Right lobe of liver (tissue), 6 donors: Measurements from ENCODE around the gene PCNX4. TPM values are rescaled to one million over a fixed set of nuclear protein-coding genes. Genes with fewer than 3 reads are reported as not detected.
"Not testable (repeated sequence)": the region's sequence is repeated elsewhere in the genome, so short reads cannot be mapped to it uniquely, and the experiment has no call there.

Experiments used
- ATAC-seq, 4 donors: fragments of 200-7000 bp; cut with Tn5 transposase; one replicate each; pipeline ENCODE4 v1.9.1; 2020; ENCODE audit warnings: mild to moderate bottlenecking in 4 of 4, moderate library complexity in 4 of 4
- DNase-seq, 3 donors: peaks; one replicate each; pipeline ENCODE4 v3.0.0-alpha.2; 2020
- H3K27ac ChIP-seq, 3 donors: fragments of 200-600 bp; one replicate each; pipeline ENCODE4 v1.8.0; 2022
- H3K27me3 ChIP-seq, 2 donors: fragments of 200-600 bp; one replicate each; pipeline ENCODE4 v1.8.0; 2022
- H3K36me3 ChIP-seq, 4 donors: fragments of 200-600 bp; sonication (generic) in 1 of 4; one replicate each; pipeline versions ENCODE4 v1.5.1 to v1.8.0; 2017 to 2022; ENCODE audit warnings: control low read depth in 1 of 4
- H3K4me1 ChIP-seq, 4 donors: fragments of 200-600 bp; sonication (generic) in 1 of 4; one replicate each; pipeline versions ENCODE4 v1.5.1 to v1.8.0; 2017 to 2022; ENCODE audit warnings: control low read depth in 1 of 4
- H3K4me3 ChIP-seq, 3 donors: fragments of 200-600 bp; one replicate each; pipeline ENCODE4 v1.8.0; 2022
- H3K9me3 ChIP-seq, 4 donors: fragments of 200-600 bp; sonication (generic) in 1 of 4; one replicate each; pipeline versions ENCODE4 v1.5.1 to v1.8.0; 2017 to 2022; ENCODE audit warnings: control low read depth in 1 of 4
- POLR2A ChIP-seq: fragments of 450-650 bp; IDR thresholded peaks from one replicate; pipeline ENCODE4 v1.6.1; 2017; ENCODE audit warnings: antibody characterized with exemption, mild to moderate bottlenecking
- WGBS: methylation state at CpG from one replicate; pipeline ENCODE4 v1.1.6; 2018; ENCODE audit warnings: low coverage, low lambda C conversion rate; ENCODE audit not compliant: insufficient coverage; ENCODE audit errors: missing lambda C conversion rate; 5-methylcytosine and 5-hydroxymethylcytosine counted together
- intact Hi-C, 2 donors: fragments of 100-400 bp; cut with DNase I; formaldehyde crosslinking; loops; one replicate each; pipeline versions ENCODE4 v1.11.2 to v1.14.1; 2022
- total RNA-seq, 6 experiments: library from RNA; depleted of rRNA in 2 of 6; stranded (reverse); fragments of >200 nt in 2 of 6; fragmentation: NEBNext Ultra II Directional in 3 of 6; extraction: Animal tissue kit (Norgen Biotek cat#: 25700) in 3 of 6; gene quantifications; one replicate each; pipeline versions ENCODE4 v1.1.0 to v1.2.4, GENCODE V29; 2016 to 2023
- TF ChIP-seq, protein P1 (sequence below), 4 donors: fragments of 200-600 bp in 3 of 4; fragments of 450-650 bp in 1 of 4; IDR thresholded peaks; one replicate each; pipeline versions ENCODE4 v1.5.1 to v1.8.0; 2016 to 2022; ENCODE audit warnings: antibody characterized with exemption in 4 of 4, mild to moderate bottlenecking in 2 of 4
- donor health status: DM: no; HTN: yes; CAD: no.
- donor health status: DM: no; HTN: no; CAD: no.
- donor health status: DM: no; HTN: no; CAD: no.
- donor health status: DM: no; HTN: yes; CAD: no.
- donor health status: DM: no; HTN: yes; CAD: no.

PCNX4 gene
- total RNA-seq, 6 experiments from 2014 or later, result 14.2 to 36.4 (median 17.8) TPM

DNA sequence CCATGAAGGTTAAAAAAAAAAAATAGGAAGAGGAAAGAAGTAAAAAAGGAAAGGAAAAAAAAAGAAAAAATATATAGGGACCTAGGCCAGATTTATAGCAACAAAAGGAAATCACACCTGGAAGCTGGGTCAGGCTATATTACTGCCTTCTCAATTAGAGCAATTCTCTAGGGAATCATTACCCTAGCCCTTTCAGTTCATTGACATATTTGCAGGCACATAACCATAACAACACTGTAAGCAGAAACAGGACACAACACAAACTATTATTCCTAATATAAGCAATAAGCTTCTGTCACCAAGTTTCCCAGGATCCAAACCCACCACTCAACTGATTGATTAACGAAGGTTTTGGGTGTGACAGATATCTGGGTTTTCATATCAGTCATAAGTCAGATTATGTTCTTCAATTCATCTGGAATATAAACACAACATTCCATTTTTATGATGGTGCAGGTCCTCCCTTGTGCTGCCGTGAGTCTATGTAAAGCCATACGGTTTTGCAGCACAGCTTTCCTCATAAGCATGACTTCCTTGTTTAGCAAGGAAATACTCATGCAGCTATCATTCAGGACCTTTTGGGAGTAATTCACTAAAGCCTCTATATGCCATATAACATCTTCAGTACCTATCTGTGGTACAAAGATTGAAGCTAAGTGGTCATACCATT, 4.2 kb downstream of the PCNX4 start:
- intact Hi-C loops, result loop anchor here in 1 of 2 donors (10.0 kb wide), 1 partner anchor 69 kb away; the partner anchor contains the start of gene DHRS7
- no peak for ATAC-seq
- no peak overlapping the region for H3K27ac ChIP-seq
- H3K9me3 ChIP-seq, result no peaks in the 10 kb centered on the region
- H3K36me3 ChIP-seq, result no peaks in the 10 kb centered on the region
- H3K27me3 ChIP-seq, result no peaks in the 10 kb centered on the region
- DNase-seq, result no peak
- H3K4me1 ChIP-seq, result no peaks in the 10 kb centered on the region
- 69% methylated on average over 3 of the region's 3 CpGs for WGBS
- no peak overlapping the region for H3K4me3 ChIP-seq
- TF ChIP-seq POLR2A, result no peak
- TF ChIP-seq, protein P1, sequence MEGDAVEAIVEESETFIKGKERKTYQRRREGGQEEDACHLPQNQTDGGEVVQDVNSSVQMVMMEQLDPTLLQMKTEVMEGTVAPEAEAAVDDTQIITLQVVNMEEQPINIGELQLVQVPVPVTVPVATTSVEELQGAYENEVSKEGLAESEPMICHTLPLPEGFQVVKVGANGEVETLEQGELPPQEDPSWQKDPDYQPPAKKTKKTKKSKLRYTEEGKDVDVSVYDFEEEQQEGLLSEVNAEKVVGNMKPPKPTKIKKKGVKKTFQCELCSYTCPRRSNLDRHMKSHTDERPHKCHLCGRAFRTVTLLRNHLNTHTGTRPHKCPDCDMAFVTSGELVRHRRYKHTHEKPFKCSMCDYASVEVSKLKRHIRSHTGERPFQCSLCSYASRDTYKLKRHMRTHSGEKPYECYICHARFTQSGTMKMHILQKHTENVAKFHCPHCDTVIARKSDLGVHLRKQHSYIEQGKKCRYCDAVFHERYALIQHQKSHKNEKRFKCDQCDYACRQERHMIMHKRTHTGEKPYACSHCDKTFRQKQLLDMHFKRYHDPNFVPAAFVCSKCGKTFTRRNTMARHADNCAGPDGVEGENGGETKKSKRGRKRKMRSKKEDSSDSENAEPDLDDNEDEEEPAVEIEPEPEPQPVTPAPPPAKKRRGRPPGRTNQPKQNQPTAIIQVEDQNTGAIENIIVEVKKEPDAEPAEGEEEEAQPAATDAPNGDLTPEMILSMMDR (IDR thresholded peaks at IDR 0.05), result no peak

DNA sequence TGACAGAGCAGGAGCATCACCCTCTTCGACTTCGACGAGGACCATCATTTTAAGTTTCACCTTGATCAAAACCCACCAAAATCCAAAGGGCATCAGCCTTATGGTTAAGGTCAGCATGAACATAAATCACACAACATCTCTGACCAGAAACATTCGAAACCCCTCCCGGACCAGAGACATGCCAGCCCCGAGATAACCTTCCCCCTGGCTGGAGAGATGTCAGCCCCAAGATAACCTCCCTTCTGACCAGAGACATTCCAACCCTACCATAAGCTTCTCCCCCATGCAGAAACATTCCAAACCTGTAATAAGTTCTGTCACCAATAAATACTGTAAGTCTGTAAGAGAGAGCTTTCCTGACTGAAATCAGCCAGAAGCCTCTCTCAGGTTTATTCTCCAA, 6.3 kb downstream of the PCNX4 start:
- TF ChIP-seq, protein P1 (IDR thresholded peaks at IDR 0.05), result no peak
- no peak for TF ChIP-seq POLR2A
- DNase-seq, result no peak
- Histone ChIP-seq H3K4me1 (no peaks in the 10 kb centered on the region), H3K4me3 (no peak overlapping the region), H3K9me3 (no peaks in the 10 kb centered on the region), H3K36me3 (no peaks in the 10 kb centered on the region), H3K27me3 (no peaks in the 10 kb centered on the region), H3K27ac (no peak overlapping the region)
- whole genome bisulfite sequencing, result 88% methylated on average over 6 of the region's 6 CpGs
- intact Hi-C loops, result loop anchor here in 1 of 2 donors (10.0 kb wide), 1 partner anchor 67 kb away; the partner anchor contains the start of gene DHRS7
- no peak for ATAC-seq

DNA sequence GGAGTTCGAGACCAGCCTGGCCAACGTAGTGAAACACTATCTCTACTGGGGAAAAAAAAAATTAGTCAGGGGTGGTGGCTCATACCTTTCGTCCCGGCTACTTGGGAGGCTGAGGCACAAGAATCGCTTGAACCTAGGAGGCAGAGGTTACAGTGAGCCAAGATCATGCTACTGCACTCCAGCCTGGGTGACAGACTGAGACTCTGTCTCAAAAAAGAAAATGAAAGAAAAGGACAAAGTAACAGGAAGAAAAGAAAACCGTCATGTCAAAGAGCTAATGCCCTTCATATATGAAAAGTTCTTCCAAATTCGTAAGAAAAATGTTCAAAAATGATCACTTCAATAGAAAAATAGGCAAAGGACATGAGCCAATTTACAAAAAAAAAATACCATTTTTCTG, 8.1 kb downstream of the PCNX4 start:
- not testable (repeated sequence) for H3K9me3 ChIP-seq, DNase-seq, H3K27ac ChIP-seq, H3K36me3 ChIP-seq, ATAC-seq, H3K4me3 ChIP-seq, H3K27me3 ChIP-seq, H3K4me1 ChIP-seq
- WGBS, result 98% methylated on average over 6 of the region's 7 CpGs
- intact Hi-C loops, result loop anchor here in 1 of 2 donors (10.0 kb wide), 1 partner anchor 65 kb away; the partner anchor contains the start of gene DHRS7

DNA sequence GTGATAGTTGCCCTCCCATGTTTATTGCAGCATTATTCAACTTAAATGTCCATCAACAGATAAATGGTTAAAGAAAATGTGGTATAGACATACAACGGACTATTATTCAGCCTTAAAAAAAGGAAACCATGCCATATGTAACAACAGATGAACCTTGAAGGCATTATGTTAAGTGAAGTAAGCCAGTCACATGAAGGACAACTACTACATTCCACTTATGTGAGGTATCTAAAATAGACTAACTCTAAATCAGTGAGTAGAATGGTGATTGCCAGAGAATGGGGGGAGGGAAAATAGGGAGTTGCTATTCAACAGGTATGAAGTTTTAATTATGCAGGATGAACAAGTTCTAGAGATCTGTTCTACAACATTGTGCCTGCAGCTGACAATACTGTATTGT, 10.1 kb downstream of the PCNX4 start:
- DNase-seq (no peak), ATAC-seq (no peak)

DNA sequence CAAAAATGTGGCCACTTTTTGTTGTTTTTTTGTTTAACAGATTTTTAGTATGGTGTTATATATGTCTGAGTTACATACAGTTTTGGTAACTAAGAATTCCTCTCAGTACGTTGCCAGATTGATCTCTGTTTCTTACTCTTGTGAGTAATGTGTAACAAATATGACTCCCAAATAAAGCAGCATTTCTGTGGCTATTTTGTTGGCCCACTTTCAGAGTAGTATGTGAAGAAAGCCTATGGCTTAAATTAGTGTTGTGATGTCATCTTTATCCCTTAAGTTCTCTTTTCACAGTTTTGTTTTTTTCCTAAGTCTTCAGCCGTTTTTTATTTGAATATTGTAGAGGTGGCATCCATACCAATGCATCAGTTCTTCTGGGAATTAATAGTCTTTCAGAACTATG, 10.7 kb downstream of the PCNX4 start:
- H3K4me1 ChIP-seq, result no peaks in the 10 kb centered on the region
- 44% methylated on average over 2 of the region's 2 CpGs for WGBS
- no peak overlapping the region for H3K4me3 ChIP-seq
- H3K9me3 ChIP-seq, result no peaks in the 10 kb centered on the region
- intact Hi-C loops, result no loop called here
- no peak for DNase-seq
- H3K27me3 ChIP-seq, result no peaks in the 10 kb centered on the region
- no peak for ATAC-seq
- H3K36me3 ChIP-seq, result no peaks in the 10 kb centered on the region
- H3K27ac ChIP-seq, result no peak overlapping the region
- TF ChIP-seq, protein P1 (IDR thresholded peaks at IDR 0.05), result no peak
- no peak for TF ChIP-seq POLR2A

More for the DNA sequence above, 10.1 kb downstream of the PCNX4 start:
- no peaks in the 10 kb centered on the region for H3K27me3 ChIP-seq
- WGBS, result 91% methylated on average over 1 of the region's 1 CpG
- intact Hi-C loops, result no loop called here
- H3K27ac ChIP-seq, result no peak overlapping the region
- no peaks in the 10 kb centered on the region for H3K9me3 ChIP-seq
- no peak overlapping the region for H3K4me3 ChIP-seq
- no peak for TF ChIP-seq POLR2A
- TF ChIP-seq, protein P1 (IDR thresholded peaks at IDR 0.05), result no peak
- no peaks in the 10 kb centered on the region for H3K36me3 ChIP-seq
- no peaks in the 10 kb centered on the region for H3K4me1 ChIP-seq
